RWPE1 (cell line): ENCODE results near the gene PAXX.

Experiments
- CTCF ChIA-PET: fragments of 350-600 bp; sonication (Branson Sonifier 250); formaldehyde crosslinking; extraction: SDS; loops from one replicate; lab custom pipeline; 2021; lab: Yijun Ruan, JAX
- POLR2A ChIA-PET: fragments of 400-600 bp; formaldehyde crosslinking; extraction: SDS; loops from one replicate; lab custom pipeline; 2020; ENCODE audit warnings: antibody characterized with exemption; ENCODE audit not compliant: low non-redundant PET; lab: Yijun Ruan, JAX
- DNase-seq: peaks from one replicate; pipeline ENCODE4 v3.0.0; 2012; ENCODE audit warnings: low spot score
- H3K27ac ChIP-seq: fragments of 450-650 bp; 2 replicates; pipeline ENCODE4 v1.5.1; 2017
- TF ChIP-seq, protein P1 (sequence below): fragments of 450-650 bp; conservative IDR thresholded peaks from 2 replicates; pipeline ENCODE4 v1.5.1; 2017; ENCODE audit warnings: low read depth, mild to moderate bottlenecking

The PAXX gene

DNA sequence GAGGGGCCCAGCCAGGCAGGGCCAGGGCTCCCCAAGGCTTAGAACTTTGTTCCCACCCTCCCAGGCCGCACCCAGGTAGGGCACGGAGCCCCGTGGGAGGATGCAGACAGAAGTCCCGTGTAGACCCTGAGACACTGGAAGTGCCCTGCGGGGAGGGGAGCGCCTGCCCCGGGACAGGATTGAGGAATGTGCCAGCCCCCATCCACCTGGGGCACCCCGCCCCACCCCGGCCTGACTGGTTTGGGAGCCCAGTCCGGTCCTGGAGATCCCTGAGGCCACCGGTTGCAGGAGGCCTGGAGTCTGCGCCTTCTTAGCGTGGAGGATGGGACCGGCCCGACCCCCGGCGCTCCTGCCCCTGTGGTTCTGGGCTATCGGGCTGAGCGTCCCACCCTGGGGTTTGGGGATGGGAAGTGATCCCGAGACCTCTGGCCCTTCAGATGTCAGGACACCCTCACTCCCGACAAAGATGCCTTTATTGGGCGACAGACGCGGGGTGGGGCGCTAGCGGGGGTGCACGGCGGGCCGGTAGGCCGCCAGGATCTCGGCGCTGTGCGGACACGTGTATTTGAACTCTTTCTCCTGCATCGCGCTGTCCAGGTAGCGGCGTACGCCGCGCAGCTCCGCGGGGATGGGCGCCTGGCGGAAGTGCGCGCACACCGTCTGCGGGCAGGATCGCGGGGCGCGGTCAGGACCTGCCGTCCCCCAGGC lies 2.1 kb downstream of the PAXX start:
- POLR2A ChIA-PET, result no interaction called here
- TF ChIP-seq, protein P1, sequence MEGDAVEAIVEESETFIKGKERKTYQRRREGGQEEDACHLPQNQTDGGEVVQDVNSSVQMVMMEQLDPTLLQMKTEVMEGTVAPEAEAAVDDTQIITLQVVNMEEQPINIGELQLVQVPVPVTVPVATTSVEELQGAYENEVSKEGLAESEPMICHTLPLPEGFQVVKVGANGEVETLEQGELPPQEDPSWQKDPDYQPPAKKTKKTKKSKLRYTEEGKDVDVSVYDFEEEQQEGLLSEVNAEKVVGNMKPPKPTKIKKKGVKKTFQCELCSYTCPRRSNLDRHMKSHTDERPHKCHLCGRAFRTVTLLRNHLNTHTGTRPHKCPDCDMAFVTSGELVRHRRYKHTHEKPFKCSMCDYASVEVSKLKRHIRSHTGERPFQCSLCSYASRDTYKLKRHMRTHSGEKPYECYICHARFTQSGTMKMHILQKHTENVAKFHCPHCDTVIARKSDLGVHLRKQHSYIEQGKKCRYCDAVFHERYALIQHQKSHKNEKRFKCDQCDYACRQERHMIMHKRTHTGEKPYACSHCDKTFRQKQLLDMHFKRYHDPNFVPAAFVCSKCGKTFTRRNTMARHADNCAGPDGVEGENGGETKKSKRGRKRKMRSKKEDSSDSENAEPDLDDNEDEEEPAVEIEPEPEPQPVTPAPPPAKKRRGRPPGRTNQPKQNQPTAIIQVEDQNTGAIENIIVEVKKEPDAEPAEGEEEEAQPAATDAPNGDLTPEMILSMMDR, result no peak

DNA sequence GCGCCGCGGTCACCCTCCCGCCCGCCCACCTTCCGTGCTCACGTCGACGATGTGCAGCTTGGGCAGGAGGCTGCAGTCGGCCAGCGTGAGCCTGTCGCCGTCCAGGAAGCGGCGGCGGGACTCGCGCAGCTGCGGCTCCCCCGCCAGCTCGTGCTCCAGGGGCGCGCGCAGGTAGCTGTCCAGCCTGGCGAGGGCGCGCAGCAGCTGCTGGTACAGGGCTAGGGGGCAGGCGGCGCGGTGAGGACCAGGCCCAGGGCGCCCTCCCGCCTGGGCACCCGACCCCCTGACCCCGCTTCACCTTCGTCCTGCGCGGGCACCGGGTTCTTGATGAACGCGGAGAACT lies 2.6 kb downstream of the PAXX start:
- ChIA-PET POLR2A (no interaction called here), CTCF (interaction anchor here (0.7 to 1.5 kb wide), 2 partner anchors 33 to 171 kb away, joined by 3 read pairs; partner anchors contain the start of gene ABCA2)
- H3K27ac ChIP-seq, result peak overlapping the region; percentile 93
- TF ChIP-seq, protein P1, result no peak
- DNase-seq, result no peak

More for the DNA sequence above, 2.1 kb downstream of the PAXX start:
- CTCF ChIA-PET, result interaction anchor here (1.0 to 3.0 kb wide), 2 partner anchors 35 to 40 kb away, joined by 4 to 19 read pairs; partner anchors contain the start of gene ABCA2
- no peak for DNase-seq
- H3K27ac ChIP-seq, result peak overlapping the region; percentile 93

DNA sequence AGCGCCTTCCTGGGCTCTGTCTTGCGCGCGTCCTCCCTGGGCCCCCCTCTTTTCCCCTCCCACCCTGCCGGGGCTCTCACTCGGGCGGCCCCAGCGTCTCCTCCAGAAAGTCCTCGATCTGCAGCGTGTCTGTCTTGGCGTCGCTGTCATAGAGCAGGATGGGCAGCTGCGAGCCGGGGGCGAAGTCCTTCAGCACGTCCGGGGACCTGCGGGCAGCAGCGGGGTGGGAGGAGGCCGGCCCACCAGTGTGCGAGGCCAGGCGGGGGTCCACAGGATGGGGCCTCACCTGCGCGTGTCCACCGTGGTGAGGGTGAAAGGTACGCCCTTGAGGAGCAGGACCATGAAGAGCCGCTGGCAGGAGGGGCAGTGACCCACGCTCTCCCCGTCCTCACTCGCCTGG lies 3.1 kb downstream of the PAXX start:
- POLR2A ChIA-PET, result interaction anchor here (1.3 kb wide), 1 partner anchor 17 kb away, joined by 3 read pairs; no protein-coding TSS in a partner anchor

DNA sequence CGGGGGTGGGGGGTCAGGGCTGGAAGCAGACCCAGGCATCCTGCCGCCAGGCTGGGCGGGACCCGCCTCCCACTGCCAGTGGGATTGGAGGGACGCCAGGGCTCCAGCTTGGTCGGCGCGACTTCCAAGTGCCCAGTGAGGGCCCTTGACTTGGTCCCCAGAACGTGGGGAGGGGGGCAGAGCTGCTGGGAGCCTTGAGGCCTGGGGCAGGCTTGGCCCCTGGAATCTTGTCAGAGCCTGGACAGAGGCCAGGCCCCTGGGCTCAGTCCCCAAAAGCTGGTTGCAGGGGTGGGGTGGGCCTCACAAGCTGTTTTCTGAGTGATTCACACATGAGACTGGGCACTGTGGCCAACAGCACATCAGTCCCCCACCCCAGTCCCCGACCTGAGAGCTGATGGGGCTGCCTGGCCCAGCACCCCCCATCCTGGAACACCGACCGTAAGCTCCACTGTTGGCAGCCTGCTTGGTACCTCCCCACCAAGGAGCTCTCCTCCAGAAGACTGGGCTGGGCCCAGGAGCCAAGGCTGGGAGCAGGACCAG lies 3.6 kb downstream of the PAXX start:
- DNase-seq, result no peak
- POLR2A ChIA-PET, result interaction anchor here (1.3 kb wide), 1 partner anchor 17 kb away, joined by 3 read pairs; no protein-coding TSS in a partner anchor
- TF ChIP-seq, protein P1, result no peak
- H3K27ac ChIP-seq, result peak overlapping the region; percentile 93
- CTCF ChIA-PET, result interaction anchor here (0.6 to 2.0 kb wide), 6 partner anchors 32 to 172 kb away, joined by 3 to 9 read pairs (median 3); partner anchors contain the start of gene ABCA2

More for the DNA sequence above, 3.1 kb downstream of the PAXX start:
- no peak for DNase-seq
- TF ChIP-seq, protein P1, result no peak
- peak overlapping the region; percentile 93 for H3K27ac ChIP-seq
- CTCF ChIA-PET, result interaction anchor here (0.6 to 2.0 kb wide), 5 partner anchors 33 to 171 kb away, joined by 3 to 9 read pairs (median 3); partner anchors contain the start of gene ABCA2

DNA sequence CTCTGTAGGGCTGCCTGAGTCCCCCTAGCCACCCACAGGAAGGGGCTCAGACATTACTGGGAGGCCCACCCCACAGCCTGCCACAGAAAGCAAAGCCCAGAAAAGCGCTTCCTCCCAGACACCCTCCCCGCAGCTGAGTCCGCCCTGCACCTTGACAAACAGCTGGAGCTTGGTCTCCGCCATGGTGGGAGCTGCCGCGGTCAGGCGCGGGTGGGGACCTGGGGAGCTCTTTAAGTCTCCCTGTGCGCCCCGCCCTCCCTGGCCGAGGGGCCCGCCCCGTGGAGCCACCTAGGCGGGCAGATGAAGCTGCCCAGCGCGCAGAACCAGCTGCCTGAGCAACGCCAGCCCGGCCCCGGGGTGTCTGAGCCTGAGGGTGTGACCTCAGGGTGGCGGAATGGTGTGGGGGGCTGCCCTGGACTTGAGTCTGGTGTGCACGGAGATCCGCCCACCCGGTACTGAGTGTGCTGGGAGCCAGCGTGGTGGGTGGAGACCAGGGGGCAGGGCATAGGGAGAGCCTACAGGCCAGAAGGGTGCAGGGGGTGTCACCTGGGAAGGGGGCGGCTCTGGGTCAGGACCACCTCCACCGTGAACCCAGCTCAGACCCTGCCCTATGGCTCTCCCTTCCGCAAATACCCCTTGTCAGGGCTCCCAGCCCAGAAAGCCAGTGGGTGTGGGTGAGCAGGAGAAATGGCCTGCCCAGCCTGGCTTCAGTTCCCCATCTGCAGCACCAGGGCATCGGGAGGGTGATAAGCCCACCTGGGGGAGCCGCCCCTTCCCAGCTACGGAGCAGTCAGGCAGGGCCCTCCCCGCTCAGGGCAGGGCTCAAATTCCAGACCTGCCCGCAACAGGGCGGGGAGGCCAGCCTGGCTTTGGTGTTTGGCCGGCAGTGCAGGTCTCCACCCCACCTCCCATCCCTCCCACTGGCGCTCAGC lies 4.4 kb downstream of the PAXX start, which contains the start of gene CLIC3:
Gene CLIC3 (minus strand): TSS at position 208 of the 932 bp plus-strand sequence. CDS start 25 bp downstream, at position 183.
- DNase-seq, result peak; percentile 80
- POLR2A ChIA-PET, result interaction anchor here (0.6 to 1.3 kb wide), 2 partner anchors 18 to 86 kb away, joined by 3 read pairs; no protein-coding TSS in a partner anchor
- peak within 1 kb of the TSS; percentile 93 for H3K27ac ChIP-seq
- TF ChIP-seq, protein P1, result no peak
- CTCF ChIA-PET, result interaction anchor here (0.6 to 2.0 kb wide), 7 partner anchors 22 to 71 kb away, joined by 3 to 9 read pairs (median 3); partner anchors contain the start of gene ABCA2
